HL-60 (cell line): ENCODE measurements around the gene CBX6.

Experiments
- DNase-seq, 2 experiments: peaks; one replicate each; pipeline ENCODE4 v3.0.0-alpha.2; 2010 to 2020; ENCODE audit warnings: low read depth in 1 of 2, low spot score in 1 of 2
- H3K27ac ChIP-seq: fragments of 250-450 bp; sonication (Bioruptor Pico); replicated peaks from 2 replicates; pipeline ENCODE4 v1.5.1; 2020; ENCODE audit warnings: mild to moderate bottlenecking, moderate library complexity
- H3K27me3 ChIP-seq: fragments of 250-450 bp; sonication (Bioruptor Pico); 2 replicates; pipeline ENCODE4 v1.5.1; 2021; ENCODE audit warnings: mild to moderate bottlenecking, moderate library complexity; ENCODE audit not compliant: insufficient read depth, poor library complexity, severe bottlenecking
- H3K4me3 ChIP-seq: replicated peaks from 2 replicates; pipeline ENCODE4 v1.5.1; 2011; ENCODE audit warnings: mild to moderate bottlenecking, control low read depth, low read length; ENCODE audit not compliant: insufficient read depth
- CTCF ChIP-seq: IDR thresholded peaks from one replicate; pipeline ENCODE4 v1.5.1; 2011; ENCODE audit warnings: low read length, control low read depth, inconsistent platforms; ENCODE audit not compliant: insufficient read depth
- GABPA ChIP-seq: IDR thresholded peaks from 2 replicates; pipeline ENCODE4 v1.6.1; 2012; ENCODE audit warnings: low read depth
- POLR2AphosphoS5 ChIP-seq: IDR thresholded peaks from 2 replicates; pipeline ENCODE4 v1.6.1; 2012; ENCODE audit warnings: low read depth
- REST ChIP-seq: IDR thresholded peaks from 2 replicates; pipeline ENCODE4 v1.6.1; 2012; ENCODE audit warnings: low read depth; ENCODE audit not compliant: insufficient replicate concordance
- SPI1 ChIP-seq: IDR thresholded peaks from 2 replicates; pipeline ENCODE4 v1.6.1; 2012; ENCODE audit warnings: low read depth, mild to moderate bottlenecking, borderline replicate concordance

Gene CBX6

GRCh38 chr22:38861927-38862326 lies 10.1 kb downstream of the CBX6 start:
- Histone ChIP-seq H3K27me3 (no peaks in the 10 kb centered on the region), H3K4me3 (no peak overlapping the region), H3K27ac (no peak overlapping the region)
- TF ChIP-seq GABPA: no peak
- no peak for TF ChIP-seq POLR2AphosphoS5
- no peak for TF ChIP-seq CTCF
- no peak for TF ChIP-seq SPI1
- no peak for TF ChIP-seq REST
- no peak for DNase-seq

- no peak for DNase-seq
- no peak for TF ChIP-seq GABPA
- TF ChIP-seq POLR2AphosphoS5: no peak
- no peak for TF ChIP-seq SPI1
- TF ChIP-seq CTCF: no peak
- TF ChIP-seq REST: no peak
- Histone ChIP-seq H3K27ac (no peak overlapping the region), H3K4me3 (no peak overlapping the region), H3K27me3 (no peaks in the 10 kb centered on the region)
These were observed 10.7 kb downstream of the CBX6 start for GRCh38 chr22:38861170-38861876.

GRCh38 chr22:38860283-38861169 lies 11.5 kb downstream of the CBX6 start:
- Histone ChIP-seq H3K27ac (no peak overlapping the region), H3K27me3 (no peaks in the 10 kb centered on the region), H3K4me3 (no peak overlapping the region)
- TF ChIP-seq REST: no peak
- TF ChIP-seq GABPA: no peak
- TF ChIP-seq SPI1: no peak
- no peak for TF ChIP-seq POLR2AphosphoS5
- no peak for TF ChIP-seq CTCF
- no peak for DNase-seq
